ENCODE measurements around the gene ZC3H10.

Gene ZC3H10

DNA sequence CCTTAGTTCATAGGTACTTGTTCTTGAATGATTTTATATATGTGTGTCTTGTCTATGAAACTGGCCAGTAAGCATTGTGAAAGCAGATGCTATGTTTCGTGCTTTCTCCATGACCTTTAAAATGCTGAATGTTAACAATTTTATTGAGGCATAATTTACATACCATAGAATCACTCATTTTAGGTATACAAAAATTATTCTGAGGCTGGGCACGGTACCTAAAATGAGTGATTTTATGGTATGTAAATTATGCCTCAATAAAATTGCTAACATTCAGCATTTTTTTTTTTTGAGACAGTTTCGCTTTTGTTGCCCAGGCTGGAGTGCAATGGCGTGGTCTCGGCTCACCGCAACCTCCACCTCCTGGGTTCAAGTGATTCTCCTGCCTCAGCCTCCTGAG lies 16.8 kb downstream of the ZC3H10 start:
- DNase-seq (ENCODE audit: extremely low spot score) = no peak
- TF ChIP-seq FOXM1 (IDR thresholded peaks at IDR 0.05; ENCODE audit: borderline replicate concordance) = no peak
- TF ChIP-seq FOXA1 (IDR thresholded peaks at IDR 0.05) = no peak
- no peak for TF ChIP-seq BHLHE40 (IDR thresholded peaks at IDR 0.05; ENCODE audit: borderline replicate concordance)
- TF ChIP-seq SP1 (IDR thresholded peaks at IDR 0.05) = no peak
- no peak for TF ChIP-seq CTBP1 (IDR thresholded peaks at IDR 0.05; ENCODE audit: borderline replicate concordance)
- no peak for TF ChIP-seq NFRKB (IDR thresholded peaks at IDR 0.05)
- TF ChIP-seq, protein P1, sequence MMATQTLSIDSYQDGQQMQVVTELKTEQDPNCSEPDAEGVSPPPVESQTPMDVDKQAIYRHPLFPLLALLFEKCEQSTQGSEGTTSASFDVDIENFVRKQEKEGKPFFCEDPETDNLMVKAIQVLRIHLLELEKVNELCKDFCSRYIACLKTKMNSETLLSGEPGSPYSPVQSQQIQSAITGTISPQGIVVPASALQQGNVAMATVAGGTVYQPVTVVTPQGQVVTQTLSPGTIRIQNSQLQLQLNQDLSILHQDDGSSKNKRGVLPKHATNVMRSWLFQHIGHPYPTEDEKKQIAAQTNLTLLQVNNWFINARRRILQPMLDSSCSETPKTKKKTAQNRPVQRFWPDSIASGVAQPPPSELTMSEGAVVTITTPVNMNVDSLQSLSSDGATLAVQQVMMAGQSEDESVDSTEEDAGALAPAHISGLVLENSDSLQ (IDR thresholded peaks at IDR 0.05) = no peak
- TF ChIP-seq ZNF384 (IDR thresholded peaks at IDR 0.05) = no peak
- TF ChIP-seq ARNT (IDR thresholded peaks at IDR 0.05) = no peak
- POLR2A ChIA-PET = interaction anchor here (0.9 kb wide), 1 partner anchor 17 kb away, joined by 3 read pairs; the partner anchor contains the start of gene ZC3H10
- CTCF ChIA-PET = no interaction called here

- ChIA-PET POLR2A (interaction anchor here (1.3 to 1.9 kb wide), 2 partner anchors 10 kb away, joined by 3 to 9 read pairs; partner anchors contain the start of gene ESYT1), CTCF (interaction anchor here (0.5 kb wide), 1 partner anchor 949 kb away, joined by 3 read pairs; no protein-coding TSS in a partner anchor)
- DNase-seq (ENCODE audit: extremely low spot score) = no peak
- TF ChIP-seq FOXK2 (IDR thresholded peaks at IDR 0.05) = no peak
- no peak for TF ChIP-seq FOXM1 (IDR thresholded peaks at IDR 0.05; ENCODE audit: borderline replicate concordance)
- no peak for TF ChIP-seq L3MBTL2 (conservative IDR thresholded peaks at IDR 0.05)
Observed at GRCh38 chr12:56137853-56138571, 19.9 kb downstream of the ZC3H10 start.

GRCh38 chr12:56141946-56142784 lies 24.1 kb downstream of the ZC3H10 start:
- ChIA-PET CTCF (no interaction called here), POLR2A (interaction anchor here (2.4 to 5.9 kb wide), 2 partner anchors 10 to 14 kb away, joined by 8 to 28 read pairs; partner anchors contain the start of genes ESYT1 and MYL6B)
- TF ChIP-seq ARNT (IDR thresholded peaks at IDR 0.05) (no peak), HDGF (IDR thresholded peaks at IDR 0.05; ENCODE audit: borderline replicate concordance) (no peak), NFRKB (IDR thresholded peaks at IDR 0.05) (no peak), ELF4 (IDR thresholded peaks at IDR 0.05) (no peak), BHLHE40 (IDR thresholded peaks at IDR 0.05; ENCODE audit: borderline replicate concordance) (no peak), CTBP1 (IDR thresholded peaks at IDR 0.05; ENCODE audit: borderline replicate concordance) (no peak), ZNF384 (IDR thresholded peaks at IDR 0.05) (no peak), FOXK2 (IDR thresholded peaks at IDR 0.05) (no peak), SUZ12 (IDR thresholded peaks at IDR 0.05) (no peak), LEF1 (IDR thresholded peaks at IDR 0.05; ENCODE audit: borderline replicate concordance) (no peak), FOXM1 (IDR thresholded peaks at IDR 0.05; ENCODE audit: borderline replicate concordance) (no peak), L3MBTL2 (conservative IDR thresholded peaks at IDR 0.05) (no peak), SP1 (IDR thresholded peaks at IDR 0.05) (no peak), TARDBP (IDR thresholded peaks at IDR 0.05) (no peak), FOXA1 (IDR thresholded peaks at IDR 0.05) (no peak)
- TF ChIP-seq, protein P1 (IDR thresholded peaks at IDR 0.05) = no peak
- no peak for DNase-seq (ENCODE audit: extremely low spot score)

GRCh38 chr12:56143217-56143616 lies 25.2 kb downstream of the ZC3H10 start:
- TF ChIP-seq FOXA1 (IDR thresholded peaks at IDR 0.05) = no peak
- no peak for TF ChIP-seq SUZ12 (IDR thresholded peaks at IDR 0.05)
- TF ChIP-seq ZNF384 (IDR thresholded peaks at IDR 0.05) = no peak
- ChIA-PET CTCF (interaction anchor here (0.5 kb wide), 1 partner anchor 96 kb away, joined by 3 read pairs; no protein-coding TSS in a partner anchor), POLR2A (interaction anchor here (2.4 to 5.9 kb wide), 2 partner anchors 9 to 15 kb away, joined by 8 to 28 read pairs; partner anchors contain the start of genes ESYT1 and MYL6B)
- no peak for DNase-seq (ENCODE audit: extremely low spot score)

DNA sequence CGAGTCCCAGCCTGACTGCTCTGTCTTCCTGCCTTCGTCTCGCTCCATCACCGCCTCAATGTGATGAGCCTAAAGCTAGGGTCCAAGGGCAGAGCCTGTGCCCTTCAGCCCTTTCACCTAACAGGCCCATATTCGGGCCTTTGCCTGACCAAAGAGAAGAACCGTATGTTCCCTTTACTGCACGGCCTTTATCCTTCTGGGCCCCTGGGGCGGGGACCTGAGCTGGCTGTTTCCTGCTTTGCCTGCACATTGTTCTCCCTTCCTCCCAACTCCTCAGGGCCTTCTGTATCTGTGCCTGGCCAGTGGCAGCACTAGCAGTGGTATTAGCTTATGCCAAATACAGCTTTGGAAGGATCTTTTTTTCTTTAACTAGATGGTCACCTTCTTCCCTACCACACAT lies 25.8 kb downstream of the ZC3H10 start:
- ChIA-PET POLR2A (interaction anchor here (0.7 to 5.9 kb wide), 8 partner anchors 8 to 78 kb away, joined by 3 to 28 read pairs (median 4); partner anchors contain the start of genes ESYT1, MYL6B, RNF41 and ZC3H10), CTCF (interaction anchor here (0.7 kb wide), 1 partner anchor 11 kb away, joined by 3 read pairs; no protein-coding TSS in a partner anchor)
- no peak for DNase-seq (ENCODE audit: extremely low spot score)
- TF ChIP-seq ZNF384 (IDR thresholded peaks at IDR 0.05) = no peak
- TF ChIP-seq SP1 (IDR thresholded peaks at IDR 0.05) = no peak
- no peak for TF ChIP-seq FOXK2 (IDR thresholded peaks at IDR 0.05)
- TF ChIP-seq NFRKB (IDR thresholded peaks at IDR 0.05) = no peak
- TF ChIP-seq, protein P1 (IDR thresholded peaks at IDR 0.05) = no peak
- TF ChIP-seq L3MBTL2 (conservative IDR thresholded peaks at IDR 0.05) = no peak
- TF ChIP-seq LEF1 (IDR thresholded peaks at IDR 0.05; ENCODE audit: borderline replicate concordance) = no peak
- no peak for TF ChIP-seq TARDBP (IDR thresholded peaks at IDR 0.05)
- TF ChIP-seq ELF4 (IDR thresholded peaks at IDR 0.05) = no peak
- TF ChIP-seq ARNT (IDR thresholded peaks at IDR 0.05) = no peak
- no peak for TF ChIP-seq HDGF (IDR thresholded peaks at IDR 0.05; ENCODE audit: borderline replicate concordance)
- no peak for TF ChIP-seq BHLHE40 (IDR thresholded peaks at IDR 0.05; ENCODE audit: borderline replicate concordance)
- TF ChIP-seq FOXA1 (IDR thresholded peaks at IDR 0.05) = no peak
- no peak for TF ChIP-seq SUZ12 (IDR thresholded peaks at IDR 0.05)
- no peak for TF ChIP-seq CTBP1 (IDR thresholded peaks at IDR 0.05; ENCODE audit: borderline replicate concordance)
- no peak for TF ChIP-seq FOXM1 (IDR thresholded peaks at IDR 0.05; ENCODE audit: borderline replicate concordance)

Data from HEK293T (cell line).